Testis (tissue), 2 donors: Measurements from ENCODE around the gene UBA6.

Experiments used
- CTCF ChIP-seq, 3 experiments: fragments of 450-650 bp in 2 of 3; fragments of 200-600 bp in 1 of 3; sonication (generic) in 1 of 3; IDR thresholded peaks; one replicate each; pipeline ENCODE4 v1.5.1; 2016 to 2019; ENCODE audit warnings: antibody characterized with exemption in 3 of 3, mild to moderate bottlenecking in 2 of 3, moderate library complexity in 1 of 3
- POLR2A ChIP-seq: fragments of 450-650 bp; IDR thresholded peaks from one replicate; pipeline ENCODE4 v1.6.1; 2017; ENCODE audit warnings: antibody characterized with exemption, mild to moderate bottlenecking, moderate library complexity

GRCh38 chr4:67721770-67722597, 21.0 kb upstream of the UBA6 start:
- TF ChIP-seq CTCF (IDR thresholded peaks at IDR 0.05) (no peak), POLR2A (no peak)
